PC-9 (cell line): ENCODE measurements around the gene LAX1.

Experiments used
- CTCF ChIP-seq: fragments of 200-600 bp; sonication (generic); conservative IDR thresholded peaks from 2 replicates; pipeline ENCODE4 v1.6.1; 2017; ENCODE audit warnings: mixed run types, antibody characterized with exemption, mild to moderate bottlenecking, moderate library complexity
- EZH2 ChIP-seq: fragments of 200-600 bp; sonication (generic); IDR thresholded peaks from 2 replicates; pipeline ENCODE4 v1.8.0; 2017; ENCODE audit warnings: antibody characterized with exemption, low read depth

DNA sequence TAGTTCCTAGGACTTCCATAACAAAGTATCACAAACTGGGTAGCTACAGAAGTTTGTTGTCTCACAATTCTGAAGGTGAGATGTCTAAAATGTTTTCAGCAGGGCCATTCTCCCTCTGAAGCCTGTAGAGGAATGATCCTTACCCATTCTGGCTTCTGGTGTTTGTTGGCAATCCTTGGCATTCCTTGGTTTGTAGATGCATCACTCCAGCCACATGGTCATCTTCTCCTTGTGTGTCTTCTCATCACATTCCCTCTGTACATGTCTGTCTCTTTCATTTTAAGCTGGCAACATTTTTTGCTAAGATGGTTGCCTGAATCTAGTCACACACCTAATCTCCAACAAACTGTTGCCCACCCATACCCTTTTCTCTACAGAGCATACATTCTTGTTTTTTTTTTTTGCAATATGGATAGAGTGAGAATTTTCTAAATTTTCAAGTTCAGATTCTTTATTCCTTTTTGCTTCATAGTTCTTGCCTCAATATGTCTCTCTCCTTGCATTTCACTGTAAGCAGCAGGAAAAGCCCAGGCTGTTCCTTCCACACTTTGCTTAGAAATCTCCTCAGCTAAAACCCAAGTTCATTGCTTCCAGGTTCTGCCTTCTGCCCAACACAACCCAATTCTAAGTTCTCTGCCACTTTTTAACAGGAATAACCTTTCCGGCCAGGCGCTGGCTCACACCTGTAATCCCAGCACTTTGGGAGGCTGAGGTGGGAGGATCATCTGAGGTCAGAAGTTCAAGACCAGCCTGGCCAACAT is 48.8 kb downstream of the LAX1 start:
- TF ChIP-seq CTCF (no peak), EZH2 (no peak)
